Measurements from ENCODE around the gene GADD45GIP1. TPM values are rescaled to one million over a fixed set of nuclear protein-coding genes. Genes with fewer than 3 reads are reported as not detected.

Gene GADD45GIP1
- total RNA-seq, 1 donor from 2014 or later, result 18.8 TPM

GRCh38 chr19:12947702-12948611 is 9.1 kb downstream of the GADD45GIP1 start:
- Mint-ChIP-seq H3K9me3 (no peaks in the 10 kb centered on the region), H3K27me3 (ENCODE audit: low read depth) (no peaks in the 10 kb centered on the region), H3K27ac (peak overlapping the region; percentile 58), H3K4me1 (peaks cover 28% of the 10 kb centered on the region), H3K36me3 (peaks cover 36% of the 10 kb centered on the region), H3K4me3 (no peak overlapping the region)
- DNase-seq (ENCODE audit: low spot score in 2 of 2, unreplicated experiment in 2 of 2), result no peak
- TF ChIP-seq CTCF (IDR thresholded peaks at IDR 0.05; ENCODE audit: unreplicated experiment), result no peak

- H3K4me3 Mint-ChIP-seq, result peak overlapping the region; percentile 81
- peaks cover 33% of the 10 kb centered on the region for H3K36me3 Mint-ChIP-seq
- H3K27me3 Mint-ChIP-seq (ENCODE audit: low read depth), result no peaks in the 10 kb centered on the region
- TF ChIP-seq CTCF (IDR thresholded peaks at IDR 0.05; ENCODE audit: unreplicated experiment), result no peak
- peak overlapping the region; percentile 96 for H3K27ac Mint-ChIP-seq
- peaks cover 30% of the 10 kb centered on the region for H3K4me1 Mint-ChIP-seq
- no peak for DNase-seq (ENCODE audit: low spot score in 2 of 2, unreplicated experiment in 2 of 2)
- H3K9me3 Mint-ChIP-seq, result no peaks in the 10 kb centered on the region
Measured at GRCh38 chr19:12946731-12947496, 10.1 kb downstream of the GADD45GIP1 start.

GRCh38 chr19:12946092-12946721 is 10.8 kb downstream of the GADD45GIP1 start:
- Mint-ChIP-seq H3K4me3 (peak overlapping the region; percentile 81), H3K27ac (peak overlapping the region; percentile 96), H3K27me3 (ENCODE audit: low read depth) (no peaks in the 10 kb centered on the region), H3K9me3 (no peaks in the 10 kb centered on the region), H3K4me1 (peaks cover 30% of the 10 kb centered on the region), H3K36me3 (peaks cover 28% of the 10 kb centered on the region)
- DNase-seq (ENCODE audit: low spot score in 2 of 2, unreplicated experiment in 2 of 2), result peak; percentile 58 to 72
- TF ChIP-seq CTCF (IDR thresholded peaks at IDR 0.05; ENCODE audit: unreplicated experiment), result no peak

GRCh38 chr19:12945479-12946091 is 11.4 kb downstream of the GADD45GIP1 start, which contains the start of gene RAD23A:
Gene RAD23A, plus strand, starts transcription at chr19:12945862. Its CDS starts 87 bp downstream, at chr19:12945949.
- H3K36me3 Mint-ChIP-seq, result peaks cover 26% of the 10 kb centered on the region
- peaks cover 35% of the 10 kb centered on the region for H3K4me1 Mint-ChIP-seq

More at GRCh38 chr19:12945479-12946091, 11.4 kb downstream of the GADD45GIP1 start, which contains the start of gene RAD23A:
- DNase-seq (ENCODE audit: low spot score in 2 of 2, unreplicated experiment in 2 of 2), result peak; percentile 98 to 99
- Mint-ChIP-seq H3K27ac (peak within 1 kb of the TSS; percentile 98), H3K27me3 (ENCODE audit: low read depth) (no peaks in the 10 kb centered on the region), H3K4me3 (peak within 1 kb of the TSS; percentile 81), H3K9me3 (no peaks in the 10 kb centered on the region)
- TF ChIP-seq CTCF (IDR thresholded peaks at IDR 0.05; ENCODE audit: unreplicated experiment), result no peak

All from mesothelial cell of epicardium (in vitro differentiated cells).